OCI-LY7 (cell line): Measurements from ENCODE around the gene MKI67.

Experiments used
- CTCF ChIP-seq: fragments of 200-600 bp; sonication (generic); conservative IDR thresholded peaks from 2 replicates; pipeline ENCODE4 v1.5.1; 2014; ENCODE audit warnings: mild to moderate bottlenecking, antibody characterized with exemption, low read length, moderate library complexity, mixed read lengths
- EZH2phosphoT487 ChIP-seq: fragments of 200-600 bp; sonication (generic); IDR thresholded peaks from 2 replicates; pipeline ENCODE4 v1.6.1; 2018; ENCODE audit warnings: low read depth, borderline replicate concordance, mild to moderate bottlenecking, mixed run types, antibody characterized with exemption, low read length, moderate library complexity, mixed read lengths

GRCh38 chr10:128061306-128062300 is 64.6 kb downstream of the MKI67 start:
- TF ChIP-seq CTCF (no peak), EZH2phosphoT487 (no peak)
